MM.1S (cell line): ENCODE measurements around the gene OTOP2.

Source experiments
- DNase-seq: peaks from one replicate; pipeline ENCODE4 v3.0.0-alpha.2; 2015
- H2AFZ ChIP-seq: fragments of 300-600 bp; sonication (generic); 2 replicates; pipeline ENCODE4 v1.6.0; 2016; ENCODE audit warnings: antibody characterized with exemption, low read length
- H3F3A ChIP-seq: fragments of 300-600 bp; sonication (generic); 2 replicates; pipeline ENCODE4 v1.6.1; 2016; ENCODE audit warnings: mild to moderate bottlenecking, antibody characterized with exemption, low read length, moderate library complexity, mixed read lengths; ENCODE audit not compliant: insufficient read depth
- H3K27ac ChIP-seq: fragments of 300-600 bp; sonication (generic); 2 replicates; pipeline ENCODE4 v1.5.1; 2016; ENCODE audit warnings: mild to moderate bottlenecking, low read length
- H3K27me3 ChIP-seq: fragments of 300-600 bp; sonication (generic); replicated peaks from 2 replicates; pipeline ENCODE4 v1.6.0; 2016; ENCODE audit warnings: low read length; ENCODE audit not compliant: insufficient read depth
- H3K36me3 ChIP-seq: fragments of 300-600 bp; sonication (generic); replicated peaks from 2 replicates; pipeline ENCODE4 v1.6.1; 2016; ENCODE audit warnings: mild to moderate bottlenecking, low read length, mixed read lengths; ENCODE audit not compliant: insufficient read depth
- H3K4me1 ChIP-seq: fragments of 300-600 bp; sonication (generic); 2 replicates; pipeline ENCODE4 v1.6.1; 2016; ENCODE audit warnings: low read length, mixed read lengths
- H3K4me2 ChIP-seq: fragments of 300-600 bp; sonication (generic); 2 replicates; pipeline ENCODE4 v1.6.0; 2016; ENCODE audit warnings: low read depth, low read length
- H3K4me3 ChIP-seq: fragments of 300-600 bp; sonication (generic); 2 replicates; pipeline ENCODE4 v1.5.1; 2016; ENCODE audit warnings: low read length, mixed read lengths
- H3K79me2 ChIP-seq: fragments of 300-600 bp; sonication (generic); 2 replicates; pipeline ENCODE4 v1.6.1; 2016; ENCODE audit warnings: mixed run types, low read length, mixed read lengths
- H3K9ac ChIP-seq: fragments of 300-600 bp; sonication (generic); 2 replicates; pipeline ENCODE4 v1.6.1; 2016; ENCODE audit warnings: low read length, mixed read lengths
- H3K9me2 ChIP-seq: fragments of 300-600 bp; sonication (generic); replicated peaks from 2 replicates; pipeline ENCODE4 v1.6.1; 2016; ENCODE audit warnings: mild to moderate bottlenecking, low read length, mixed read lengths; ENCODE audit not compliant: insufficient read depth
- H3K9me3 ChIP-seq: fragments of 300-600 bp; sonication (generic); replicated peaks from 2 replicates; pipeline ENCODE4 v1.6.1; 2016; ENCODE audit warnings: mild to moderate bottlenecking, low read length, mixed read lengths; ENCODE audit not compliant: insufficient read depth
- H4K20me1 ChIP-seq: fragments of 300-600 bp; sonication (generic); 2 replicates; pipeline ENCODE4 v1.6.1; 2016; ENCODE audit warnings: mild to moderate bottlenecking, low read length, moderate library complexity, mixed read lengths; ENCODE audit not compliant: insufficient read depth
- CTCF ChIP-seq: fragments of 300-600 bp; sonication (generic); IDR thresholded peaks from 2 replicates; pipeline ENCODE4 v1.5.1; 2016; ENCODE audit warnings: antibody characterized with exemption, low read length, mixed read lengths
- EZH2 ChIP-seq: fragments of 300-600 bp; sonication (generic); optimal IDR thresholded peaks from 2 replicates; pipeline ENCODE3; 2017; ENCODE audit warnings: low read depth, mild to moderate bottlenecking, antibody characterized with exemption, low read length, mixed read lengths
- EZH2phosphoT487 ChIP-seq: fragments of 300-600 bp; sonication (generic); IDR thresholded peaks from 2 replicates; pipeline ENCODE4 v1.6.1; 2018; ENCODE audit warnings: antibody characterized with exemption, low read length

Gene OTOP2

DNA sequence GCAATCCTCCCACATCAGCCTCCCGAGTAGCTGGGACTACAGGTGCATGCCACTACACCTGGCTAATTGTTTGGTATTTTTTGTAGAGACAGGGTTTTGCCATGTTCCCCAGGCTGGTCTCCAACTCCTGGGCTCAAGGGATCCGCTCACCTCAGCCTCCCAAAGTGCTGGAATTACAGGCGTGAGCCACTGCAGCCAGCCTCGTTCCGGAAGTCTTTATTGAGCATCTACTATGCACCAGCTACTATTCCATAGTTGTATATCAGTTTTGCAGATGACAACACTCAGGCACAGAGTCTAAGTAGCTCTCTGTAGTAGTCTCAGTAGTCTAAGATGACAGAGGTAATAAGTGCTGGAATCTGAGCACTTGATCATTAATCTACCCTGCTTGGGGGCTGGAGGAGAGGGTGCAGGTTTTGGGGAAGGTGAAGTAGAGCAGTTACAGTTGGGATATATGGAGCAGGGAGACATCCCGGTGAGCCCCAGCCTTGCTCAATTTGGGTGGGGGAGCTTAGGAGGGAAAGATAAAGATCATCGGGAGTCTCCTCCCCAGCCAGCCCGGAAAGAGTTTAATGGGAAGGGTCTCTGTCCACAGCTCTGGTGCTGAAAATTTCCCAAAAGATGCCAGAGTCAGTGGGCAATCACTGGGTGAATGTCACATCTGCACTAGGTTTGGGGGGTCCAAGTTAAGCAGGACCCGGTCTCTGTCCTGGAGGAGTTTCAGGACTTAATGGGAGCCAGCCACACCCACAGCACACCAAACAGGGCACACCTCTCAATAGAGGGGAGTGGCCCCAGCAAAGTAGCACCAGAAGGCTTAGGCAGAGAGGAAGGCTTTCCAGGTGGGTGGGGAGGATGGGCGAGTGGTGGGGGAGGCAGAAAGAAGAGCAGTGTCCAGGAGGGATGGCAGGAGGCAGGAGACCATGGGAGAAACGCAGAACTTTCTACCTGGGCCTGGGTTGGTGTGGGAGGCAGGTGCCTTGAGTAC is 13.3 kb downstream of the OTOP2 start:
- no peaks in the 10 kb centered on the region for H4K20me1 ChIP-seq
- peaks cover 91% of the 10 kb centered on the region for H3K27me3 ChIP-seq
- no peaks in the 10 kb centered on the region for H3K4me1 ChIP-seq
- H3K9me3 ChIP-seq: no peaks in the 10 kb centered on the region
- H3K27ac ChIP-seq: no peak overlapping the region
- no peaks in the 10 kb centered on the region for H3K79me2 ChIP-seq
- H2AFZ ChIP-seq: no peak overlapping the region
- no peaks in the 10 kb centered on the region for H3F3A ChIP-seq
- H3K9me2 ChIP-seq: no peaks in the 10 kb centered on the region
- no peaks in the 10 kb centered on the region for H3K36me3 ChIP-seq
- H3K9ac ChIP-seq: no peak overlapping the region
- no peak for TF ChIP-seq EZH2
- TF ChIP-seq CTCF: no peak
- no peak for TF ChIP-seq EZH2phosphoT487
- no peak for DNase-seq
- H3K4me2 ChIP-seq: no peak overlapping the region
- H3K4me3 ChIP-seq: no peak overlapping the region

DNA sequence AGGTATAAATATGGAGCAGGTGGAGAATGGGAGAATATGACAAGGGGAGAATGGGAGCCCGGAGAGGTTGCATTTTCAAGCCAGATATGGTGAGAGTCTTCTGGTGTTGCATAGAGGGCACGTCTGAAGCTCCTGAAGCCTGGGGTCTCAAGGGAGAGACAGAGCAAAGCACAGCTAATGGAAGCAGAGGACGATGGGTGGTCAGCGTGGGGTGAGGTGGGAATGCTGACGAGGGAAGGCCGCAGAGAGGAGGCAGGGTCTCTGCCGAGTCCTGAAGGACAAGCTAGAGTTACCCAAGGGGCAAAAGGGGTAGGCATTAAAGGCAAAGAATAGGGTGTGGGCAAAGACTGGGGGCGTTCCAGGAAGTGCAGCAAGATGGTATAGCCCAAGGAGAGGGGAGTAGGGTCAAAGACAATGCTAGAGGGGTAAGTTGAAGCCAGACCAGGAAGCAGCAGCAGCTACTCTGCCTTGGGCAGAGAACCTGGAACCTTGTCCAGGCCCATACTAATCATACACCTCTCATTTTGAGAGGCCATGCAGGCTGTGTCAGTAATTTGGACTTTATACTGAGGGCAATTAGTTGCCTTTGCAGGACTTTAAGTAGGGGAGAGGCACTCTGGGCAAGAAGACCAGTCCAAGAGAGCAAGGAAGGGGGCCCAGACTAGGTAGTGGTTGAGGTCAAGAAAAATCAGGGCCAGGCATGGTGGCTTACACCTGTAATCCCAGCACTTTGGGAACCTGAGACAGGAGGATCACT is 14.3 kb downstream of the OTOP2 start:
- Histone ChIP-seq H3K9ac (no peak overlapping the region), H3K4me1 (no peaks in the 10 kb centered on the region), H2AFZ (no peak overlapping the region), H3K36me3 (no peaks in the 10 kb centered on the region), H3F3A (no peaks in the 10 kb centered on the region), H3K4me3 (no peak overlapping the region), H3K79me2 (no peaks in the 10 kb centered on the region), H3K27ac (no peak overlapping the region), H3K9me2 (no peaks in the 10 kb centered on the region), H3K9me3 (no peaks in the 10 kb centered on the region), H3K27me3 (peaks cover 91% of the 10 kb centered on the region), H4K20me1 (no peaks in the 10 kb centered on the region), H3K4me2 (no peak overlapping the region)
- no peak for TF ChIP-seq CTCF
- TF ChIP-seq EZH2: no peak
- TF ChIP-seq EZH2phosphoT487: no peak
- no peak for DNase-seq

- no peak overlapping the region for H3K9ac ChIP-seq
- H3K27me3 ChIP-seq: peaks cover 90% of the 10 kb centered on the region
- H3K27ac ChIP-seq: no peak overlapping the region
- no peaks in the 10 kb centered on the region for H3K36me3 ChIP-seq
- no peaks in the 10 kb centered on the region for H3K4me1 ChIP-seq
- DNase-seq: no peak
- H3K4me3 ChIP-seq: no peak overlapping the region
- H3K79me2 ChIP-seq: no peaks in the 10 kb centered on the region
- no peak overlapping the region for H3K4me2 ChIP-seq
- no peaks in the 10 kb centered on the region for H3K9me3 ChIP-seq
- H3K9me2 ChIP-seq: no peaks in the 10 kb centered on the region
- H3F3A ChIP-seq: no peaks in the 10 kb centered on the region
- TF ChIP-seq EZH2phosphoT487 (no peak), CTCF (no peak), EZH2 (no peak)
- no peaks in the 10 kb centered on the region for H4K20me1 ChIP-seq
- no peak overlapping the region for H2AFZ ChIP-seq
Measured at GRCh38 chr17:74939534-74939933, 15.5 kb downstream of the OTOP2 start.
